Upper lobe of left lung (tissue), 4 donors: ENCODE measurements around the gene LINS1.

ENCODE experiments used
- EP300 ChIP-seq, 4 donors: sonication (generic); formaldehyde crosslinking; IDR thresholded peaks; one replicate each; pipeline ENCODE4 v1.5.1; 2017; ENCODE audit warnings: antibody characterized with exemption in 4 of 4, control low read depth in 2 of 4
- POLR2A ChIP-seq, 4 donors: fragments of 450-650 bp; IDR thresholded peaks; one replicate each; pipeline ENCODE4 v1.5.1; 2016 to 2017; ENCODE audit warnings: antibody characterized with exemption in 4 of 4, mild to moderate bottlenecking in 2 of 4

GRCh38 chr15:100601617-100602063, 344 bp downstream of the LINS1 start:
- TF ChIP-seq POLR2A (IDR thresholded peaks at IDR 0.05) (no peak), EP300 (IDR thresholded peaks at IDR 0.05) (no peak)
